A204.1 (cell line): ENCODE results near the gene ARAF.
"Not testable (repeated sequence)": the region's sequence is repeated elsewhere in the genome, so short reads cannot be mapped to it uniquely, and the experiment has no call there.

ENCODE experiments used
- FAIRE-seq: peaks from 2 replicates; lab custom pipeline; 2012; peaks lifted over from hg19 to GRCh38; lab: Jason Lieb, UNC

The ARAF gene

GRCh38 chrX:47560934-47561658 is at the start of gene ARAF:
Gene ARAF (plus strand): TSS chrX:47561205. CDS start chrX:47562968, 1,763 bp downstream.
- FAIRE-seq: peak; percentile 88

- FAIRE-seq: not testable (repeated sequence)
These were observed 48.6 kb upstream of the ARAF start for GRCh38 chrX:47512383-47512782.

- FAIRE-seq: not testable (repeated sequence)
These were observed 47.7 kb upstream of the ARAF start for GRCh38 chrX:47513034-47513965.

- no peak for FAIRE-seq
These were observed 46.3 kb upstream of the ARAF start for GRCh38 chrX:47514533-47515235.

DNA sequence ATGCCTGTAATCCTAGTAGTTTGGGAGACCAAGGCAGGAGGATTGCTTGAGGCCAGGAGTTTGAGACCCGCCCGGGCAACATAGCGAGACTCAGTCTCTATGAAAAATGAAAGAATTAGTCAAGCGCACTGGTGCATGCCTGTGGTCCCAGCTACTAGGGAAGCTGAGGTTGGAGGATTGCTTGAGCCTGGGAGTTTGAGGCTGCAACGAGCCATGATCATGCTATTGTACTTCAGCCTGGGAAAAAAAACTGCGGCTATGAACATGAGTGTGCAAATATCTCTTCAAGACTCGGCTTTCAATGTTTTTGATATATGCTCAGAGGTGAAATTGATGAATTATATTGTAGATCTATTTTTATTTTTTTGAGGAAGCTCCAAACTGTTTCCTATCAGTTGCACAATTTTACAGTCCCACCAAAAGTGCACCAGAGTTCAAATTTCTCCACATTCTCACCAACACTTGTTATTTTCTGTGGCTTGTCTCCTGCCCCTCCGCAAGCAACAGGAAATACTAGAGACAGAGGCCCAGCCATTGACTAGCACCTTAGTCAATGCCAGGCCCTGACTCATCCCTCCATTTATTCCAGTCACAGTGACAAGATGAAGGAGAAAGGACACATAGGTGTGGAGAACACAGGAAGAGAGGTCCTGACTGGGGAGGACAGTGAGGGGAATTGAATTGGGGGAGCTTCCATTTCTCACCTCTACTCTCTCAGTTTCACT is 44.9 kb upstream of the ARAF start:
- FAIRE-seq: no peak

DNA sequence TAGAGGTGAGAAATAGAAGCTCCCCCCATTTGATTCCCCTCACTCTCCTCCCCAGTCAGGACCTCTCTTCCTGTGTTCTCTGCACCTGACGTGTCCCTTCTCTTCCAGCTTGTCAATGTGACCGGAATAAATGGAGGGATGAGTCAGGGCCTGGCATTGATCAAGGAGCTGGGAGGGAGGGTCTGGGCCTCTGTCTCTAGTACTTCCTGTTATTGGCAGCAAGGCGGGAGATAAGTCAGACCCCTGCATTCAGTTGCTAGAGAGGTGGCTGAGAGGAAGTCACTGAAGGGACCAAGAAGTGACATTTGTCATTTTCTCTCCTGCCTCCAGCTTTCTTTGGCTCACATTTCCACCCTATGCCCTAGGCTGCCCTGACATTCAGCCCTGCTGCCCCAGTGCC is 42.9 kb upstream of the ARAF start:
- FAIRE-seq: no peak

DNA sequence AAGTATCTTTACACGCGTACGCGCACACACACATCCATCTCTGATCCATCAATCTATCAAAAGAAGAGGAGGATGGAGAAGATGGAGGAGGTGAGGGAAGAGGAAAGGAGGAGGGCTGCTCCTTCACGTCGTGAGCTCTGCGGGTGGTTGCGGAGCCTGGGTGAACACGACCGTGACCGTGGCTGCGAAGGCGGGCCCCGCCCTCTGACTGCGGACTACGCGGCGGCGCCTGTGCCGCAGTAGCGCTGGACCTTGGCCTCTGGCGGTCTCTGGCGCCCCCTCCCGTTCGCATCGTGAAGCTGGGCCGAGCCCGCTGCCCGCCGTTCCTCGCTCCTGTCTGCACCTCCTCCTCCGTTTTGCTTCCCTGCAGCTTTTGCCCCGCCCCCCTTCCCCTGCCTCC is 37.7 kb upstream of the ARAF start:
- FAIRE-seq: no peak

- no peak for FAIRE-seq
These were observed 37.3 kb upstream of the ARAF start for GRCh38 chrX:47523713-47524166.

DNA sequence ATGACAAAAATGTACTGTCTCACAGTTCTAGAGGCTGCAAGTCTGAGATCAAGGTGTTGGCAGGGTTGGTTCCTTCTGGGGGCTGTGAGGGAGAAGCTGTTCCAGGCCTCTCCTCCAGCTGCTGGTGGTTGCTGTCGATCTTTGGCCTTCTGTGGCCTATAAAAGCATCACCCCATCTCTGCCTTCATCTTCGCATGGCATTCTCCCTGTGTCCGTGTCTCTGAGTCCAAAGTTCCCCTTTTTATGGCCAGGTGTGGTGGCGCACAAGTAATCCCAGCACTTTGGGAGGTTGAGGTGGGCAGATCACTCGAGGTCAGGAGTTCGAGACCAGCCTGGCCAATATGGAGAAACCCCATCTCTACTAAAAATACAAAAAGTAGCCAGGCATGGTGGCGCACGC is 31.5 kb upstream of the ARAF start:
- FAIRE-seq: no peak

DNA sequence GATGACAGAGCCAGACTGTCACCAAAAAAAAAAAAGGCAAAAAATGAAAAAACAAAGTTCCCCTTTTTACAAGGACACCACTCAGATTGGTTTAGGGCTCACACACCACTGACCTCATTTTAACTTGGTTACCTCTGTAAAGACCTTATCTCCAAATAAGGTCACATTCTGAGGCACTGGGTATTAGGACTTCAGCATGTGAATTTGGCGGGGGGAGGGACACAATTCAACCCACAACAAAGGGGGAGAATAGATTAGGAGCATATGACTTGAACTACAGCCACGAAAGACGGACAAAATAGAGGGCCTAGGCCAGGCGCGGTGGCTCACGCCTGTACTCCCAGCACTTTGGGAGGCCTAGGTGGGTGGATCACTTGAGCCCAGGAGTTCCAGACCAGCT is 31.0 kb upstream of the ARAF start:
- no peak for FAIRE-seq

DNA sequence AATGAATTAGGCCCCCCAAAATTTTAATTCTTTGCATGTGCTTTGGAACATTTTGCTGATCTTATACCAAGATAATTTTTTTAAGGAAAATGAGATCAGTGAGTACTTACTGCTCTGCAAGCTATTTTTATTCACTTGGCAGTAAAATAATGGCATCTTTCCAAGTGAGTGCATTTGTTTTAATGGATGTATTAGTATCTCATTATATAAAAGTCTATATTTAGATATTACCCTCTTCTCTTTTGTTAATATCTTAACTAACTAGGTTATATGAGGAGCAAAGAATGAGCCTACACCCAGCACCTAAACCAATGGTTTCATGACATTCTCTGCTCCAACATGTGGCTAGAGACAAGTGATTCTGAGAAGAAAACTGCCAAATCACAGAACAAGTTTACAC is 21.1 kb upstream of the ARAF start:
- no peak for FAIRE-seq

GRCh38 chrX:47540754-47541538 is 20.1 kb upstream of the ARAF start:
- FAIRE-seq: peak; percentile 98

DNA sequence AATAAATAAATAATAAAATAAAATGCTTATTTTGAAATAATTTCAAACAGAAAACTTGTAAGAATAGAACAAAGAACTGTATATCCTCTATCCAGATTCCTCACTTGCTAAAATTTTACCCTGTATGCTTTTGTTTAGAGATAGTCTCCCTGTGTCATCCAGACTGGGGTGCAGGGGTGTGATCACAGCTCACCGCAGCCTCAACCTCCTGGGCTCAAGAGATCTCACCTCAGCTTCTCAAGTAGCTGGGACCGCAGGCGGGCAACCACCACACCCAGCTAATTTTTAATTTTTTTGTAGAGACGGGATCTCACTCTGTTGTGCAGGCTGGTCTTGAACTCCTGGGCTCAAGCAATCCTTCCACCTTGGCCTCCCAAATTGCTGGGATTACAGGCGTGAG is 17.5 kb upstream of the ARAF start:
- FAIRE-seq: no peak

- peak; percentile 92 for FAIRE-seq
These were observed 4.9 kb upstream of the ARAF start for GRCh38 chrX:47556045-47556623.

- FAIRE-seq: no peak
These were observed 2.6 kb upstream of the ARAF start for GRCh38 chrX:47558436-47558835.

GRCh38 chrX:47560179-47560933 is 649 bp upstream of the ARAF start:
- FAIRE-seq: no peak

- FAIRE-seq: no peak
These were observed 700 bp downstream of the ARAF start for GRCh38 chrX:47561659-47562151.

DNA sequence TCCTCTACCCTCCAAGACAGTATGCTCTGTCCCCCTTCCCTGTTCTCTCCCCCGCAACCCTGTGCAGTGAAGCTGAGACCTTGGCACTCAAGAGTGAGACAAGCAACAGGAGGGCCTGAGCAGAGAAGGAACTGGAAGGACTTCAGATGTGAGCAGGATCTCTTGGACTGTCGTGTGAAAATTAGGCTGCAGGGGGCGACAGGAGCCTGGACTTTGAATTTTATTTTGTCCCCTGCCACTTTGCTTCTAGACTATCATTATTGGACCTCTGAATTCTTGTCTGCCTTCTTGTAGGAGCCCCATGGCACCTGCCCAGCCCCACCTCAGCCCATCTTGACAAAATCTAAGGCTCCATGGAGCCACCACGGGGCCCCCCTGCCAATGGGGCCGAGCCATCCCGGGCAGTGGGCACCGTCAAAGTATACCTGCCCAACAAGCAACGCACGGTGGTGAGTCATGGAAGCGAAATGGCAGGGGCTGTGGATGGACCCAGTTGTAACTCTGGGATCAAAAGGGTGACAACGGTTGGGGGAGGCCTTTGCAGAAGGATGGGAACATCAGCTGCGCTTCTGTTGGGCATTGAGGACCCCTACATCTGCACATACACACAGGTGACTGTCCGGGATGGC is 1.7 kb downstream of the ARAF start:
- no peak for FAIRE-seq

DNA sequence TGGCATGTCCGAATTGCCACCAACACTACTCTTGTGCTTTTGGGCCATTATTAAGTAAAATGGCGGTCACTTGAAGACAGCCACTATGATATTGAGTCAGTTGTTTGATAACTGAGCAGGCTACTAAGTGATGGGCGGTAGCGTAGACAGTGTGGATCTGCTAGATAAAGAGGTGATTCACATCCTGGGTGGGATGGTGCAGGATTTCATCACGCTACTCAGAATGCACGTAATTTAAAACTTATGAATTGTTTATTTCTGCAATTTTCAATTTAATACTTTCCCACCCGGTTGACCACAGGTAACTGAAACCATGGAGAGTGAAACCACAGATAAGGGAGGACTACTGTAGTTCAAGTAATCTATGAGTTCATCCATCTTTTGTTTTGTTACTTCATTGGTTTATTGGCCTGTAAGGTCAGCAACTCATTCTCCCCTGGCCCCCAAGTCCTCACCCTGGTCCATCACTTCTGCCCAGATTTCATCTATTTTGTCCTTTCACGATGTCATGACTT is 2.9 kb downstream of the ARAF start:
- FAIRE-seq: no peak
